Measurements from ENCODE around the gene DMBX1. TPM values are rescaled to one million over a fixed set of nuclear protein-coding genes. Genes with fewer than 3 reads are reported as not detected.

The DMBX1 gene
- total RNA-seq = under 1 TPM; 0.10 to 0.12 TPM

DNA sequence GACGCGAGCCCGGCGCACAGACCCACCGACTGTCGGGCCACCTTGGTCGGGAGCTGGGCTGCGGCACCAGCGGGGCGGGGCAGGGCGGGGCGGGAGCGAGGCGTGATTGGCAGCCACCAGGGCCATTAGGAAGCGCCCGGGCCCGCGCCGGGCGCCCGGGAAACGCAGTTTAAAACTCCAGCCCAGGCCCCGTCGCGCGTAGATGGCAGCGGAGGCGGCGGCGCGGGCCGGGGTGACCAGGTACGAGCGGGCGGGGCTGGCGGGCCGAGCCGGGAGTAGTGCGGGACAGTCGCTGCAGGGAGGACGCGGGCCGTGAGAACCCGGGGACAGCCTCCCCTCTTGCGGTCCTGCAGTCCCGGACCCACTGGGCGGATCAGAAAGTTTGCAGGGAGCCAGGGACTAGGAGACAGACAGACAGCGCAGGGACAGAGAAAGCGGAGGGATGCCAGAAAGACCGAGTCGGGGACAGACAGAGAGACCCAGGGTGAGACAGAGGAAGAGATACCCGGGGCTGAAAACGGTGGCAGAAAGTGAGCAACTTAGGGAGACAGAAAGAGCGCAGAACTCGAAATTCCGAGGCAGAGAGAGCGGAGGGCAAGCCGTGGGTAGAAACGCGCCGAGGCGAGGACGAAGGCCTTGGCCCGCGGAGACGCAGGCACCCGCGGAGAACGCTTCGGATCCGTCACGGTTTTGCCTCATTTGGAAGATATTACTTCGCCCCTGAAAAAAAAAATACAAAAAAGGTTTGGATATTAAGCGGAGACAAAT lies at the start of gene DMBX1:
Gene DMBX1 (plus strand): TSS at position 199 of the 768 bp plus-strand sequence. CDS start 17,175 bp downstream, outside the sequence.
- peak; percentile 68 for DNase-seq
- Mint-ChIP-seq H3K4me3 (peak within 1 kb of the TSS; percentile 67), H3K27ac (no peak within 1 kb of the TSS), H3K36me3 (no peaks in the 10 kb centered on the region), H3K4me1 (ENCODE audit: low read depth) (peaks cover 33% of the 10 kb centered on the region), H3K9me3 (no peaks in the 10 kb centered on the region), H3K27me3 (peaks cover 81% of the 10 kb centered on the region)
- intact Hi-C loops (cut with micrococcal nuclease) = loop anchor here (2.0 kb wide), 1 partner anchor 47 kb away; no protein-coding TSS in a partner anchor
- ChIA-PET CTCF (interaction anchor here (5.3 kb wide), 1 partner anchor 39 kb away, joined by 23 read pairs; no protein-coding TSS in a partner anchor), POLR2A (no interaction called here)

DNA sequence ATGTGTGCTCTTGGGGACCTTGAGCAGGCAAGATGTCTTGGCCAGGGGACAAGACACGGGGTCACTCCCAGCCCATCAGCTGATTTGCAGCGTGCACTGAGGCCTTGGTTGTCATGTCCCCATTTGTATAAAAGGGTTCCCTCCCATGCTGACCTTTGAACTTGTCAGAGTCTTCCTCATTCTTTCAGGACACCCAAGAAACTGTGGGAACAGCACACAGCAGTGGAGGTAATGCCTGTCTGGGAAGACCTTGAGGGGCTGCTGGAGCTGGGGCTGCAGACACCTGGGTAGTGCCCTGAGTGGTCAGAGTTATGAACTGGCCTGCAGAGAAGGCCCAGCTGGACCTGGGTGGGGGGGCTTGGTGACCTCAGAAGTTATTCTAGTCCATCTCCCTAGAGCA lies 49.2 kb upstream of the DMBX1 start:
- Mint-ChIP-seq H3K27ac (no peak overlapping the region), H3K4me3 (no peak overlapping the region), H3K36me3 (no peaks in the 10 kb centered on the region), H3K4me1 (ENCODE audit: low read depth) (peaks cover 9% of the 10 kb centered on the region), H3K9me3 (no peaks in the 10 kb centered on the region), H3K27me3 (peaks cover 3% of the 10 kb centered on the region)
- no peak for DNase-seq
- ChIA-PET POLR2A (no interaction called here), CTCF (interaction anchor here (1.4 kb wide), 1 partner anchor 27 kb away, joined by 4 read pairs; no protein-coding TSS in a partner anchor)
- intact Hi-C loops (cut with micrococcal nuclease) = no loop called here

DNA sequence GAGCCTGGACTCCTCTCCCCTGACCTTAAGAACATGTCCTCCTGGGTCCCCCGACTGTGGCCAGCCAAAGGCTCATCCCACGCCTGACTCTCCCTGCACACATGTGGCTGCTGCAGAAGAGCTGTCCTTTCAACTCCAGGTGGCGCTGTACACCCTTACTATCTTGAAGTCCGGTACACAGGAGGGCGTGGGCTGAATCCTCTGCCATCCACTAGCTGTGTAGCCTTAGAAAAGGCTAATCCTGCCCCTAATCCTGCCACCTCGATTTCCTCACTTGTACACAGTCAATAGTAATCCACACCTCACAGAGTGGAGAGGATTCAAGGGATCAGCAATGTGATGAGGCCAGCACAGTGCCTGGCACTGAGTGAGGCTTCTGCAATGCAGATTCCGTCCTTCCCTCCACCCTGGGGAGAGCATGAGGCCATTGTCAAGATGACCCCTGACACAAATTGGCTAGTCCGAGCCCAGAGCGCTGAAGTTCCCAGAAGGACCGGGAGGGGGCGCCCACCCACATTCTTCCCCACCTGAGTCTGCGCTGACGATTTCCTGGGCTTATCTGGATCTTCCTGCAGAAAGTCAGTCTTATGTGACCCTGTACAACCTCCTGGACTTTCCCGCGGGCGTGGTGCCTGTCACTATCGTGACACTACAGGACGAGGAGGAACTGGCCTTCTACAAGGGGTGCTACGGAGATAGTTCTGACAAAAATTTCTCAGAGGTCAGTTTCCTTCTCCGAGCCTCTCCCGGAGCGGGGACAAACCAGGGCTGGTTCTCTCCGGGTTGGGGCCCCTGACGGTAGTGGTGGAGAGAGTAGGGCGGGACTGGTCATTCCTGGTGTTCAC lies 47.1 kb upstream of the DMBX1 start:
- DNase-seq = peak; percentile 83
- Mint-ChIP-seq H3K9me3 (no peaks in the 10 kb centered on the region), H3K4me1 (ENCODE audit: low read depth) (peaks cover 14% of the 10 kb centered on the region), H3K27ac (peak overlapping the region; percentile 72), H3K4me3 (peak overlapping the region; percentile 78), H3K36me3 (no peaks in the 10 kb centered on the region), H3K27me3 (peaks cover 18% of the 10 kb centered on the region)
- CTCF ChIA-PET = interaction anchor here (0.6 to 2.0 kb wide), 27 partner anchors 9 to 284 kb away, joined by 3 to 13 read pairs (median 4); a partner anchor contains a TSS
- POLR2A ChIA-PET = no interaction called here
- intact Hi-C loops (cut with micrococcal nuclease) = loop anchor here (1.0 to 2.0 kb wide), 5 partner anchors 36 to 283 kb away; partner anchors contain the start of genes DMBX1 and MKNK1

DNA sequence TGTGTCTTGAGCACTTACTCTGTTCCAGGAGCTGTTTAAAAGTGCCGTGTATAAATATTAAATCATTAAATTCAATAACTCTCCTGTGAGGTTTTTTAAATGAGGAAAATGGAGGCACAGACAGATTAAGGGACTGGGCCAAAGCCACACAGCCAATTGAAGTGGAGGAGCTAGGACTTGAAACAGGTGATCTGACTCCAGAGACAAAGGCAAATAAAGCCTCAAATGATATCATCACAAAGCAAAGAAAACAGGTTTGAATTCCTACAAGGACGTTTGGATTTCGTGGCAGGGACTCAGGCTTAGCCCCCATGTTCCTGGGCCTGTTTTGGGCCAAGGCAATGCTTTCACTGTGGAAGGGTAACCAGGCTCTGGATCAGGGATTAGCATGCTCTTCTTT lies 45.2 kb upstream of the DMBX1 start:
- H3K4me3 Mint-ChIP-seq = no peak overlapping the region
- DNase-seq = no peak
- H3K36me3 Mint-ChIP-seq = no peaks in the 10 kb centered on the region
- intact Hi-C loops (cut with micrococcal nuclease) = no loop called here
- no peak overlapping the region for H3K27ac Mint-ChIP-seq
- peaks cover 25% of the 10 kb centered on the region for H3K4me1 Mint-ChIP-seq (ENCODE audit: low read depth)
- ChIA-PET POLR2A (no interaction called here), CTCF (interaction anchor here (1.0 to 10.0 kb wide), 7 partner anchors 9 to 95 kb away, joined by 3 to 250 read pairs (median 3); a partner anchor contains a TSS)
- H3K9me3 Mint-ChIP-seq = no peaks in the 10 kb centered on the region
- H3K27me3 Mint-ChIP-seq = peaks cover 30% of the 10 kb centered on the region

DNA sequence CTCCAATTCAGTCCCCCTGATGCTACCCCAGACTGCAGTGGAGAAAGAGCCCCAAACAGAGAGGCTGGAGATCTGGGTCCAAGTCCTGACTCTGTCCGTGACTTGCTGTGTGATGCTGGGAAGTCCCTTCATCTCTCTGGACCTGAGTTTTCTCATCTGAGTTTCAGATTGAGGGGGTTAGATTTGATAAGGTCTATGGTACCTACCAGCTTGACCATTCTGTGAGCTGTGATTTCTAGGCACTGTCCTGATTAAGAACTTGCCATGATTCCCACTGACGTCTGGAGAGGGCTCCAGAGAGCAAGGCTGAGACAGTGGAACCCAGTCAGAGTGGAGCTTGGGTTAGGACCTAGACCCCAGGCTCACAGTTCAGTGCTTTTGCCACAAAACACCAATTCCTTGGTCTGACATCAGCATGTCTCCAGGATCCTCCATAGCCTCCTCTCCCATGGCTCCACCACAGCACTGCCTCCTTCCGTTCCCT lies 43.8 kb upstream of the DMBX1 start:
- Mint-ChIP-seq H3K4me3 (no peak overlapping the region), H3K27me3 (peaks cover 36% of the 10 kb centered on the region), H3K9me3 (no peaks in the 10 kb centered on the region), H3K4me1 (ENCODE audit: low read depth) (peaks cover 25% of the 10 kb centered on the region), H3K27ac (no peak overlapping the region), H3K36me3 (no peaks in the 10 kb centered on the region)
- CTCF ChIA-PET = interaction anchor here (1.0 to 10.0 kb wide), 10 partner anchors 10 to 279 kb away, joined by 3 to 250 read pairs (median 6); a partner anchor contains a TSS
- intact Hi-C loops (cut with micrococcal nuclease) = no loop called here
- no peak for DNase-seq
- POLR2A ChIA-PET = no interaction called here

DNA sequence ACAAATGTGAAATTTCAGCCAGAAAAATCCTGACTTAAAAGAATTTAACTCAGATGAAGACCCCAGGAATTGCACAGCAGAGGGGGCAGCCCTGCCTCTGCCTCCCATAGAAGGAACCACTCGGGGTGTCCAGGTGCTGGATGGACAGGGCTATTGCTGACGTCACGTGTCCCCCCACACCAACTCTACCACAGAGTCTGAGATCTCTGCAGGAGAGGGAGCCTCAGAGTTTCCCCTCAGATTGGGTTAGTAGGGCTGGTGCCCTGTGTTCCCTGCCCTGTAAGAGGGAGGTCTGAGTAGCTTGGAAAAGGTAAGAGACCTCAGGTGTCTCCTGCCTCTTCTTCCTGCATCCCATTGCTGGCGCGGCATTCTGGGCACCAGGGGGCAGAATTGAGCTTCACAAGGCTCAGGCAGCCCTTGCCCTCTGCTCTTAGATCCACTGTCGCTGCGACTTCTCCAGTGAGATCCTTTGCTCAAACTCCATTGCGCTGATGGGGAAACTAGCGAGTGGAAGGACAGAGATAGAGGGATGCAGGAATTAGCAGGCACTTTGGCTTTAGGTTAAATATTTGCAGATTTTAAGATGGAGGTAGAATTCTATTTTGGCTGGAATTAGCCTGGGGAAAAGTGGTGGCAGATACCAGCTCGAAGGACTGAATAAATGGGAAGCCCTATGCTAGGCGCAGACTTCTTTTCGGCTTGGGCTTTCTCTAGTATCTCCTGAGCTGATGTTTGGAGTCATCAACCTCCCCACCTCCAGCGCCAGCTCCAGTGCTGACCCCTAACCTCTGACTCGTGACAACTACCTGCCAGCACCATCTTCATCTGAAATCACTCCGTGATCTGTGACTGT lies 42.8 kb upstream of the DMBX1 start:
- Mint-ChIP-seq H3K9me3 (no peaks in the 10 kb centered on the region), H3K4me1 (ENCODE audit: low read depth) (peaks cover 25% of the 10 kb centered on the region), H3K4me3 (no peak overlapping the region), H3K27me3 (peaks cover 46% of the 10 kb centered on the region), H3K27ac (no peak overlapping the region), H3K36me3 (no peaks in the 10 kb centered on the region)
- ChIA-PET POLR2A (interaction anchor here (1.3 kb wide), 1 partner anchor 76 kb away, joined by 4 read pairs; no protein-coding TSS in a partner anchor), CTCF (interaction anchor here (0.6 to 10.0 kb wide), 38 partner anchors 9 to 647 kb away, joined by 3 to 250 read pairs (median 5); partner anchors contain the start of gene KNCN)
- intact Hi-C loops (cut with micrococcal nuclease) = loop anchor here (1.0 kb wide), 2 partner anchors 81 to 278 kb away; no protein-coding TSS in a partner anchor
- peak; percentile 87 for DNase-seq

DNA sequence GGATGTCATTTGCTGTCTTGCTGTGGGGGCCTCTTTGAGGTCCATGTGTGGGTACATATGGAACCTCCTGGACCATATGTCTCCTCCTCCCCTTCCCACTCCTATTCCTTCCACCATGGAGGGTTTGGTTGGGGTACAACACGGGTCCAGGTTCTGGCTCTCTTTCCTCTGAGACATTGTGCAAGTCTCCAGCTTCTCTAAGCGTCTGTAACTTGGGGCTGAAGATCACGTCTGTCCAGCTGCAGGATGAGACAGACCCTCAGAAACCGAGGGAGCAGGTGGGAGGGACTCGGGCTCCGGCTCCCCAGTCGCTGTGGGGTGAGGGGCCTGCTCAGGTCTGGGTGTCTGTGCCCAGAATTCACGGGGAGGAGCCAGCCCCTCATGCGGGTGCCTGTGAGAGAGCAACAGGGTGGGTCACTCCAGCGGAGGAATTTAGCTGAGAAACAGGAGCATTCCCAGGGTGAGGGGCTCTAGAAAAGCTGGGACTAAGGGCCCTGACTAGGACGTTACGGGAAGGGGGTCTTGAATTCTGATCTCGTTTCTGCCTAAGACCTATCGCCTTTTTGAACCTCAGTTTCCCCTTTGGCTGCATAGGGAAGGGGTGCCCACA lies 42.0 kb upstream of the DMBX1 start:
- H3K27ac Mint-ChIP-seq = no peak overlapping the region
- no peaks in the 10 kb centered on the region for H3K9me3 Mint-ChIP-seq
- H3K4me1 Mint-ChIP-seq (ENCODE audit: low read depth) = peaks cover 21% of the 10 kb centered on the region
- no peaks in the 10 kb centered on the region for H3K36me3 Mint-ChIP-seq
- intact Hi-C loops (cut with micrococcal nuclease) = loop anchor here (1.0 kb wide), 2 partner anchors 81 to 278 kb away; no protein-coding TSS in a partner anchor
- peaks cover 47% of the 10 kb centered on the region for H3K27me3 Mint-ChIP-seq
- ChIA-PET CTCF (interaction anchor here (0.6 to 10.0 kb wide), 36 partner anchors 9 to 647 kb away, joined by 3 to 250 read pairs (median 5); partner anchors contain the start of gene KNCN), POLR2A (interaction anchor here (1.3 kb wide), 1 partner anchor 75 kb away, joined by 4 read pairs; no protein-coding TSS in a partner anchor)
- no peak for DNase-seq
- H3K4me3 Mint-ChIP-seq = no peak overlapping the region

DNA sequence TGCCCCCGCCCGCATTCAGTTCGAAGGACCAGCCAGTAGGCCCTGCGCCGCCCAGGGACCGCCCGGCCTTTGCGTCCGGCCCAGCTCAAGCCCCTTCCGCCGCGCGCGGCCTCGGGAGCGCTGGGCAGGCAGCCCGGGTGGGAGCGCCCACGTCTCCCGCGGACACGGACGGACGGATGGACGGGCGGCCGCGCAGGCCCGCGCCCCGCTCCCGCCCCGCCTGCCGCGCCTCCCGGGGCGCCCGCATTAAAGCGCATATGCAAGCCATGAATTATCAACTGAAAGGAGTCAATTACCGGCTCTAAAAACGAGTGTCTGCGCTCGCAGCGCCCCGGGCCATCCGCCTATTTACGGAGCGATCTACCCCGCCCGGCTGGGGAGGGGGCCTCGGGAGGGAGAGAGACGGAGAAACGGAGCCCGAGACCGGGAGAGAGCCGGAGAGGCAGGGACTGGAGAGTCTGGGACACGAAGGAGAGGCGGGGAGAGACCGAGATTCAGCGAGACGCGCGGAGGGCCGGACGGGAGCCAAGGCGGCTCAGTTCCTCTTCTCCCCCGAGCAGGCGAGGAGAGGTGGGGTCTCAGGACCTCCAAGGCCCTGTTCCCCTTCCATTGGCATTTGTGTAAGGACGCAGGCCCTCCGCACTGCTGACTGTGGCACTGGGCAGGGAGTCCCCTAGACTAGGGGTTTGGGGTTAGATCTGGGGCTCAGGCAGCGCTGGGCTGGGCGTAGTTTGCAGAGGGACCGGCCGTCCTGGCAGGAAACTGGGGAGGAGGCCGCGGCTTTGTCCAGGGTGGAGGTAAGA lies 41.3 kb upstream of the DMBX1 start:
- Mint-ChIP-seq H3K9me3 (no peaks in the 10 kb centered on the region), H3K4me1 (ENCODE audit: low read depth) (peaks cover 17% of the 10 kb centered on the region), H3K36me3 (no peaks in the 10 kb centered on the region), H3K27ac (no peak overlapping the region), H3K27me3 (peaks cover 49% of the 10 kb centered on the region), H3K4me3 (no peak overlapping the region)
- DNase-seq = no peak
- ChIA-PET CTCF (interaction anchor here (1.4 to 10.0 kb wide), 13 partner anchors 9 to 269 kb away, joined by 3 to 250 read pairs (median 12); a partner anchor contains a TSS), POLR2A (interaction anchor here (0.6 kb wide), 1 partner anchor 214 kb away, joined by 3 read pairs; no protein-coding TSS in a partner anchor)
- intact Hi-C loops (cut with micrococcal nuclease) = no loop called here

DNA sequence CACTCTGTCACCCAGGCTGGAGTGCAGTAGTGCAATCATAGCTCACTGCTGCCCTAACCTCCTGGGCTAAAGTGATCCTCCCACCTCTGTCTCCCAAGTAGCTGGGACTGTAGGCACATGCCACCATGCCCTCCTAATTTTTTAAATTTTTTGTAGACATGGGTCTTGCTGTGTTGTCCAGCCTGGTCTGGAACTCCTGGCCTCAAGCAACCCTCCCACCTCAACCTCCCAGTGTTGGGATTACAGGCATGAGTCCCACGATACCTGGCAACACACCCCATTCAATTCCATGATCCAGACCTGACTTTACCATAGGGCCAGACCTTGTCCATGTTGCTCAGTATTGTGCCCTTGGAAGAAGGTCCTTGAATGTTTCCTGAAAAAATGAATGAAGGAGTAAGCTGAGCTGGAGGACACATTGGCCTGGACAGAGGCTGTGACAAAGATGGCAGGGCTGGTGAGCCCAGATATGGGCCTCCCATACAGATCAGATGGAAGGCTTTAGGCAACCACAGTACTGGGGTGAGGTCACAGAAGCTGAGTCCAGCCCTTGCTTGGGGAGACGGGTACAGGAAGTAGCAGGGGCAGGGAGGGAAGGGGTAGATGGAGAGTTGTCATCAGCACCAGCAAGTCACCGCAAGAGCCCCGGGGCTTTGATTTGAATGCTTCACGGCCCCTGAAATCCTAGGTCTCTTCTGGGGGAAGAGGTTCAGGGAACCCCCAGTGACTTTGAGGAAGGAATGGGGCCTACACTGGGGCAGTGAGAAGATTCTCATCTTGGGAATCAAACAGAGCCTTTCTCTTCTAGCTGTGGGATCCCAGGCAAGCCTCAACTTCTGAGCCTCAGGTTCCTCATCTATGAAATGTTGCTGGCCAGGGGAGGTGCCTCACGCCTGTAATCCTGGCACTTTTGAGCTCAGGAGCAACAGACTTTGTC lies 40.1 kb upstream of the DMBX1 start:
- intact Hi-C loops (cut with micrococcal nuclease) = no loop called here
- H3K9me3 Mint-ChIP-seq = no peaks in the 10 kb centered on the region
- DNase-seq = no peak
- H3K4me3 Mint-ChIP-seq = no peak overlapping the region
- H3K27me3 Mint-ChIP-seq = peaks cover 51% of the 10 kb centered on the region
- CTCF ChIA-PET = interaction anchor here (1.0 to 10.0 kb wide), 4 partner anchors 11 to 96 kb away, joined by 3 to 250 read pairs (median 7); a partner anchor contains a TSS
- no peak overlapping the region for H3K27ac Mint-ChIP-seq
- POLR2A ChIA-PET = interaction anchor here (0.6 to 1.0 kb wide), 3 partner anchors 47 to 215 kb away, joined by 3 read pairs; partner anchors contain the start of gene MOB3C
- no peaks in the 10 kb centered on the region for H3K36me3 Mint-ChIP-seq
- peaks cover 16% of the 10 kb centered on the region for H3K4me1 Mint-ChIP-seq (ENCODE audit: low read depth)

All from activated CD4-positive, alpha-beta memory T cell treated with anti-CD3 and anti-CD28 coated beads for 36 hours (primary cell).